Ammon's horn (tissue), 1 donor: ENCODE results near the gene HTR5A.
"Not testable (repeated sequence)": the region's sequence is repeated elsewhere in the genome, so short reads cannot be mapped to it uniquely, and the experiment has no call there.

ENCODE experiments used
- DNase-seq: peaks from one replicate; pipeline ENCODE4 v3.0.0-alpha.2; 2016; ENCODE audit warnings: low spot score

The HTR5A gene

DNA sequence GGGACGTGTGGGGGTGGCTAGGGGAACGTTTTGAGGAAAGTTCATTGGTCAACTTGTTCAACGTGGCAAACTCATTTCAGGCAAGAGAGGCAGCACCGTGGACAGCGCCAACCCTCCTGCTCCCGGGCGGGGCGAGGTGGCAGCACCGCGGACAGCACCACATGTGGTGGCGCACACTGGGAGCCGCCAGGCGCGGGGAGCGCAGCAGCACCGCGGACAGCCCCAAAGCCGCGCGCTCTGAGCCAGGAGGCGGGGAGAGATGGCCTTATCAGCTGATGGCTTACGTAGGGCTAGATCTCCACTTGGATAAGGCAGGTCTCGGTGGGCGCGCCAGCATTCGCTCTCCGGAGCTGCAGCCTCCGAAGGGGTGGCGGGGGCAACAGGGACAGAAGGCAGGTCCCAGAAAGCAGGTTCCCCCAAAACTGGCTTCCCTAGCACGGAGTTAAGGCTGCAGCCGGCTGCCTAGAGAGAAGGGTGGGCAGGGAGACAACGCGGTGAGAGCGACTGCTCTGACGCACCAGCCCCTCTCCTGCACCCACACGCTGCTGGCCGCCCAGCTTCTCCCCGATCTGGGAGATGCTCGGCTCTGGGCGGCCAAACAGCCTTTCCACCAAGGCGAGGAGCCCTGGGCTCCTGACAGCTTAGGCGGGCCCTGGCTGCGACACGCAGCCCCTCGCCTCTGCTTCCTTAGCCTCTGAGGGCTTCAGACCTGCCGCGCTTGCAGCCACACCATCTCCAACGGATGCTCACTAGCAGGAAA, at the start of gene HTR5A:
HTR5A (plus strand) TSS at position 333 of the 760 bp plus-strand sequence. CDS start 576 bp downstream, outside the sequence.
- peak; percentile 78 for DNase-seq

DNA sequence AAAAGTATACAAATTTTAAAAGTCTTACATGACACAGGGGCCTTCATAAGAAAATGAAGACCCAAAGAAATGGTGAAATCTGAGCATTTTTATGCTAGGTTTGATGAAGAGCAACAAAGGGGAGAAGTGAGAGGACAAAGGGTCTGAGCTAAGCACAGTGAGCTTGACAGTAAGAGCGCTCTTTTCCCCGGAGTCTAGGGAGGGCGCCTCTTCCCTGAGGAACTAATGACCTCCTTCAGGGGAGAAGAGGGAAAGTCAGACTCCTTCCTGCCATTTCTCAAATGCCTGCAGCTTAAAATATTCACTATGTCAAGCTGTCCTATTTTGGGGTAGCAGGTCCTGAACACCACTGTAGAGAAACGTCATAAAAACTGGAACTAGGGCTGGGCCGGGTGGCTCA, 49.1 kb upstream of the HTR5A start:
- no peak for DNase-seq

DNA sequence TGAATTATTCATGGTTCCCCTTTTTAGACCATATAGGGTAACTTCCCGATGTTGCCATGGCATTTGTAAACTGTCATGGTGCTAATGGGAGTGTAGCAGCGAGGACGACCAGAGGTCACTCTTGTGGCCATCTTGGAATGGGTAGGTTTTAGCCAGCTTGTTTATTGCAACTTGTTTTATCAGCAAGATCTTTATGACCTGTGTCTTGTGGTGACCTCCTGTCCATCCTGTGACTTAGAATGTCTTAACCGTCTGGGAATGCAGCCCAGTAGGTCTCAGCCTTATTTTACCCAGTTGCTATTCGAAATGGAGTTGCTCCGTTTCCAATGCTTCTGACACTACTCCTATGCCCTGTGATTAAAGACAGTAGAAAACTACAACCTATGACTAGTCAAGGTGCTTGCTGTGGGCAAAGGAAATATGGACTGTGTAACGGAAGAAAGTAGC, 48.4 kb upstream of the HTR5A start:
- no peak for DNase-seq

DNA sequence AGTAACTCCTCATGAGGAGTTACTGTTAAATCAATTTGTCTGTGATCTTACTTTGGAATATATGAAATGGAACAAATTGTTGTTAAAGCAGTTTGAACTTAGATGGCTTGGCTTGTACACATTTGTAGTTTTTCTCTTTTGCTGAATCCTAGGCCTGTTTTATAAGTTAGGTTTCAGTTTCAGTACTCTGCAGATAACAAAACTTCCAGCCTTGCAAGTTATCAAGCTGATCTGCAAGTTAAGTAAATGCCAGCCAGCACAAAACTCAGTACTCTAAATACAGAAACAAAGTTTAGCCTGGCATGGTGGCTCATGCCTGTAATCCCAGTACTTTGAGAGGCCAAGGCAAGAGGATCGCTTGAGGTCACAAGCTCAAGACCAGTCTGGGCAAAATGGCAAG, 42.2 kb upstream of the HTR5A start:
- DNase-seq = no peak

DNA sequence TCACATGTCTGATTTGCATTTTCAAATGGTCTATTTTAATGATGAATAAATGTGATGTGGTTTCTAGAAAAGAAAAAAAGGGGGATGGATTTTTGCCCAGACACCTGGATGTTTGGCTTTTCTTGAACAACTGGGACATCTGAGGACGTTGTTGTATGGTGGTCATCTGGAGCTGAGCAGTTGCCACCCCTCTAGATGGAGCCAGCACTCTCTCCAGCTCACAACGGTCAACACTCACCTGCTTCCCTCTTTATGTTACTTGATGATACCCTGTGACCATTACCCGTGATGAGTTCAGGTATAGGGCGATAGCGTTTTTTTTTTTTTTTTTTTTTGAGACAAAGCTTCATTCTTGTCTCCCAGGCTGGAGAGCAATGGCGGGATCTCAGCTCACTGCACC, 37.1 kb upstream of the HTR5A start:
- no peak for DNase-seq

DNA sequence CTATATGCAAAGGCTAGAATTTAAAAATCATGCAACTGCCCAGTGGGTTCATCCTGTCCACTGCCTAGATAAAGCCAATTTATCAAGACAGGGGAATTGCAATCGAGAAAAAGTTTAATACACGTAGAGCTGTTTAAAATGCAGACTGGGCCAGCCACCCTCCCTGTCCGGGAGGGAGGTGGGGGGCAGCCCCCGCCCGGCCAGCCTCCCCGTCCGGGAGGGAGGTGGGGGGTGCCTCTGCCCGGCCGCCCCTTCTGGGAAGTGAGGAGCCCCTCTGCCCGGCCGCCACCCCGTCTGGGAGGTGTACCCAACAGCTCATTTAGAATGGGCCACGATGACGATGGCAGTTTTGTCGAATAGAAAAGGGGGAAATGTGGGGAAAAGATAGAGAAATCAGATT, 35.6 kb upstream of the HTR5A start:
- not testable (repeated sequence) for DNase-seq

DNA sequence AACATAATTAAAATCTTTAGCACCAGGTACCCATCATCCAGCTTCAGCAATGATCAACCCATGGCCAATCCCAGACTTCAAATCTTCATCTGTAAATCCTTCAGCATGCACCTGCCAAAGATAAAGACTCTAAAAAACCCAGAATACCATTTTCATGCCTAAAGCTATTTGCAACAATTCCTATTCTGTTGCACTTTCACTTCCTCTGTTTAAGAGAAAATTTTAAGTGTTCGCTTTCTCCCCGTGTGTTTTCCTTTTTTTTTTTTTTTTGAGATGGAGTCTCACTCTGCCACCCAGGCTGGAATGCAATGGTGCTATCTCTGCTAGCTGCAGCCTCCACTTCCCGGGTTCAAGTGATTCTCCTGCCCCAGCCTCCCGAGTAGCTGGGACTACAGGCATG, 31.8 kb upstream of the HTR5A start:
- no peak for DNase-seq

DNA sequence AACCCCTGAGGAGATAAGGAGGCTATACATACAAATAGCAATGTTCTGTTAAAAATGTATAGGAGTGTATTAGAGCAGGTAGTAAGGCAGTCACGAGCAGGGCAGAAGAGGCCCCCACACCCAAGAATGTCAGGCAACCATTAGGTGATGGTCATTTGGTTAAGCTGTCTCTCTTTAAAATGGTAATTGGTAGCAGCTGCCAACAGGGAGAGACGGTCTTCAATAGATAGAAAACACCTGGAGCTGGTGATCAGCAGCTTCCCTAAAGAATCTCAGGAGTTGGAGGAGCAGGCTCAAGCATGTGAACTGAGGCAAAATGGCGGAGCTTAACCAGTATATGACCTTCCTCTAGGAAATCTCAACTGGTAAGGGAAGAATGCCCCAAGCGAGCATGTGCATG, 26.4 kb upstream of the HTR5A start:
- DNase-seq = no peak

DNA sequence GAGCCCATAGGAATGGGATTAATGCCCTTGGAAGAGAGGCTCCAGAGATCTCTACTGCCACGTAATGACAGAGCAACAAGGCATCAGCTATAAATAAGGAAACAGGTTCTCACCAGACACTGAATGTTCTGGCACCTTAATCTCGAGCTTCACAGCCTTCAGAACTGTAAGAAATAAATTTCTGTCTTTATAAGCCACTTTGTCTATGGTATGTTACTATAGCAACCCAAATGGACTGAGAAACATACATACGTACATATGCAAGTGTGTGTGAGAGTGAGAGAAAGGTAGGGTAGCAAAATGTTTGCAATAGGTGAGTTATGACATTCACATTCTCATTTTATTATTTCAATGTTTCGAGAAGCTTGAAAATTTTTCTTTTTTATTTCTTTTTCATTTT, 22.1 kb upstream of the HTR5A start:
- DNase-seq = no peak

DNA sequence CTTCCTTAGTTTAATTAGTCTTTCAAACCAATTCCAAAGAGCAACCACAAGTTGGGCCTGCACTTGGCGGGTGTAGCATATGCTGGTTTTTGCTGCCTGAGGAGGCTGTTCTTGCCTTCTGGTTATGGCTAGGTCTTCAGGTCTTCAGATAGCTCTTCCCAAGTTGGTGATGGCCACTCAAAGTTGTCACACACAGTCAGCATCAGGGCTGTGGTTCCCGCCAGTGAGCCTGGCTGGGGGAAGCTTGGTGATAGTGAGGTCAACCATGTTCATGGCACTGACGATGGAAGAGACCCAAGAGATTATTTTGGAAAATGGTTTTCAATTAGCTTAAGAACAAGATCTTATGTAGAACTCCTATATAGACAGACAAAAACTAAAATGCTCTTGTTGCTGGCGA, 18.8 kb upstream of the HTR5A start:
- no peak for DNase-seq

DNA sequence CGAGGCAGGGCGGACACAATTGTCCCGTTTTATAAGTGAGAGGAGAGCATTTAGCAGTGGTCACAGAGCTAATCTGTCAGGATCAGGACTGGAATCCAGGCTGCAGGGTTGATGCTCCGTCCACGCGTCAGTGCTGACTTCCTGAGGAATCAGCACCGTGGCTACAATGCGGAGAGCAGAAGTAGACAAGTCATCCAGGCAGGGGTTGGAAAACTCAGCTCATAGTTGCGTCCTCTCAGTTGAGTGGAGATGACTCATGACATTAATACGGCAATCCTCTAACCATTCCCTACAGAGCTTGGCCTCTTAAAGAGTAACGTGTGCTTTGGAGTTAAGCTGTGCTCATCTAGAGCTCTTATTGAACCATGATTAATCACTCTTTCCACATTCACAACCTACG, 17.1 kb upstream of the HTR5A start:
- no peak for DNase-seq

DNA sequence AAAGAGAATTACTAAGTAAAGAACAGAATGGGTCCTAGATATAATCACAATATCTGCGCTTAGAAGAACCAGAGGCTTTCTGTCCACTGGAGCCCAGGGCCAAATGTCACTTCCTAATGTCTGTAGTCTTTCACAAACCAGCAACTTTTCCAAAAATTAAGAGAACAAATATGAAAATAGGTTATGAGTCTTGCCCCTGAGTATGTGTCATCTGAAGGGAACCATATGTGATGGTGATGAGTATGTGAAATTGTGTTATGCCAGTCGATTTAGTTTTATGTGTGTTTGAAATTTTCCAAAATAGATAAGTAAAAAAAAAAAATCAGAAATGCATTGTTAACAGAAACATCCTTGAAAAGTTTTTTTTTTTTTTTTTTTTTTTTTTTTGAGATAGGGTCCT, 15.4 kb upstream of the HTR5A start:
- no peak for DNase-seq

DNA sequence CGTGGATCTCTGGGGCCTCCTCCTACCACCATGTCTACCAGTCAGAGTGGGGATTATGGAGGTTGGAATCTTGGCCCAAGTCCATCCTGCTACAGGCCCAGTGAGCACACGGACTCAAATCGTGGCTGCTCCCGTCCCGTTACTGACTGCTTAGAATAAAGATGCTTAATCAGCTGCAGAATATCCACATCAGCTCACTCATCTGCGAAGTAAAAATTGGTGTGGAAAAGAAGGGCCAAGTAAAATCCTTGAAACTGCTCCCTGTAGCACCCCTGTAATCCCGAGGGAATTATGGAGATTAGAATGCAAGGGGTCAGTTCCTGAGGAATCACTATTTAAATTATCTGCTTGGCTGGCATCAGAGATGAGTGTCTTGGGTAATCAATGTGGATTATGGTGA, 13.0 kb upstream of the HTR5A start:
- no peak for DNase-seq

DNA sequence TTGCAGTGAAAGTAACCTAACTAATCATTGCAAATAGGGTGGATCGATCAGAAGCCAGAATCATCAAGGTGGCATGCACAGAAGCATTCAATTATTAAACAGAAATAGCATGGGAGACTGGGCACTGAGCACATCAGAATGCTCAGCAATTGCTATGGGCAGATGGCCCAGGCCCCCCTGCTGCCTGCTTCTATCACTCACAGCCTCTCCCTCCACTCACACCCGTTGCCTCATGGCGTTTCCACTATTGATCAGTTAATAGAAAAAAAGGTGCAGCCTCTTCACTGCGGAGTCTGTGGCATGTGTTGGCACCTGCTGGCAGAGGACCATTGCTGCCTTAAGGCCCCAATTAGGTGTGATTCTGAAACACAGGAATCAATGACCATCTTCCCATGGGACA, 11.2 kb upstream of the HTR5A start:
- DNase-seq = no peak

DNA sequence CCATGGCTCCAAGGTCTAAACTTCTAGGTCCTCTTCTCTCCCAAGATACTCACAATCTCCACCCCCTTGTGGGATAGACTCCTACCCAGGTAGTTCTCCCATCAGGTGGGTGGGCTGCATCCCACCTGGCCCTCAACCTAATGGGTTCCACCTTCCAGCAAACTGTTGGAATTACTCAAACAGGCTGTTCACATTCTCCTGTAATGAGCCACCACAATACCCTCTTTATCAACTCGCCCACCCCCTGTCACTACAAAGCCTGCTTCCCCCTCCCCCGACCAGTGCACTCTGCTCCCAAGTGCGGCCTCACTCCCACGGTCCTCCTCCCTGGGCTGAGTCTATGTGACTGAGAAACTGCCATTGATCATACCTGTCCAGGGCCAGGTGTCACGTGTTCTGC, 10.4 kb upstream of the HTR5A start:
- no peak for DNase-seq

DNA sequence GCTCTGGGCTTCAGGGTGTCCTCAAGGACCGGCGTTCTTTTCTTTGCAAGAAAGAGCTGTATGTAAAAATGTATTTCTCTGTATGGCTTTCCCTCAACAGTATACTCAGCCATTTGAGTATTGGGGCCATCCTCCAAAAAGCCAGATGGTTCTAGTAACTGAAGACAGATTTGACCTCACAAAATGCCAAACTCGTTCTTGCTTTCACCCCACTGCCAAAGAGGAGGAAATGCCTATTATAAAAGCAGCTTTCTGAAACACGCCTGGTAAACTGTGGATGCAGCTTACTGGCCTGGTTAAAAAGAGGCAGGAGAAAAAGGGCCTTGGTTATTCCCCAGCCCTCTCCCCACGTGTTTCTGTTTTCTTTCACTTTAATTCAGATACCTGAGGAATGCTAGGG, 7.7 kb upstream of the HTR5A start:
- no peak for DNase-seq

DNA sequence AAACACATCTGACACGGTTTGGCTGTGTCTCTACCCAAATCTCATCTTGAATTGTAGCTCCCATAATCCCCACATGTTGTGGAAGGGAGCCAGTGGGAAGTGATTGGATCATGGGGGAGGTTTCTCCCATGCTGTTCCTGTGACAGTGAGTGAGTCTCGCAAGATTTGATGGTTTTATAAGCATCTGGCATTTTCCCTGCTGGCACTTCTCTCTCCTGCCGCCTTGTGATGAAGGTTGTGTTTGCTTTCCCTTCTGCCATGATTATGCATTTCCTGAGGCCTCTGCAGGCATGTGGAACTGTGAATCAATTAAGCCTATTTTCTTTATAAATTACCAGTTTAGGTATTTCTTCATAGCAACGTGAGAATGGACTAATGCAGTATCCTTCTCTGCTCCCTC, 5.9 kb upstream of the HTR5A start:
- no peak for DNase-seq

DNA sequence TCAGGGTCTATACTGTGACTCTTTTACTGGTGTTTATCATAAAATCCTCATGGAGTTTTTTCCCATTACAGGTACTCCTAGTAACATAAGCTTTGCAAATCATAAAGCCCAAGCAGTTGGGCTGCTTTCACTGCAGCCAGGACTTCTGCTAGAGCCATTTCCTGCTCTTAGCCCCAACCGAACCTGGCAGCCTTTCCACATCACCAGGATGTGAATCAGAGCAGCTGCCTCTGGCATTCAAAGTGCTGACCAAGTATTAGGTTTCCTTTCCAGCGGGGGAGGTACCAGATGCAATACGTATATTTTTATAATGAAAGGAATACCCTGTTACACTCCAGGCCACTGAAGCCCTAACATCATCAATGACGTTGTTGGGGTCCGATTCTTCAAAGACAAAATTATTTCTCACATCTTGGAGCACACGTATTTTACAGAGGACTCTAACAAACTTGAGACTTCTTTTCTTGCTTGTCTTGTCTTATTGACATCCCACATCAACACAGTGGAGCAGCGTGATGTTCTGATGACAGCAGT, 3.6 kb upstream of the HTR5A start:
- no peak for DNase-seq

DNA sequence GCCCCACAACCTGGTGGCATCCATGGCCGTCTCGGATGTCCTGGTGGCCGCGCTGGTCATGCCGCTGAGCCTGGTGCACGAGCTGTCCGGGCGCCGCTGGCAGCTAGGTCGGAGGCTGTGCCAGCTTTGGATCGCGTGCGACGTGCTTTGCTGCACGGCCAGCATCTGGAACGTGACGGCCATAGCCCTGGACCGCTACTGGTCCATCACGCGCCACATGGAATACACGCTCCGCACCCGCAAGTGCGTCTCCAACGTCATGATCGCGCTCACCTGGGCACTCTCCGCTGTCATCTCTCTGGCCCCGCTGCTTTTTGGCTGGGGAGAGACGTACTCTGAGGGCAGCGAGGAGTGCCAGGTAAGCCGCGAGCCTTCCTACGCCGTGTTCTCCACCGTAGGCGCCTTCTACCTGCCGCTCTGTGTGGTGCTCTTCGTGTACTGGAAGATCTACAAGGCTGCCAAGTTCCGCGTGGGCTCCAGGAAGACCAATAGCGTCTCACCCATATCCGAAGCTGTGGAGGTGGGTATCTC, 1.1 kb downstream of the HTR5A start:
- peak; percentile 15 for DNase-seq

DNA sequence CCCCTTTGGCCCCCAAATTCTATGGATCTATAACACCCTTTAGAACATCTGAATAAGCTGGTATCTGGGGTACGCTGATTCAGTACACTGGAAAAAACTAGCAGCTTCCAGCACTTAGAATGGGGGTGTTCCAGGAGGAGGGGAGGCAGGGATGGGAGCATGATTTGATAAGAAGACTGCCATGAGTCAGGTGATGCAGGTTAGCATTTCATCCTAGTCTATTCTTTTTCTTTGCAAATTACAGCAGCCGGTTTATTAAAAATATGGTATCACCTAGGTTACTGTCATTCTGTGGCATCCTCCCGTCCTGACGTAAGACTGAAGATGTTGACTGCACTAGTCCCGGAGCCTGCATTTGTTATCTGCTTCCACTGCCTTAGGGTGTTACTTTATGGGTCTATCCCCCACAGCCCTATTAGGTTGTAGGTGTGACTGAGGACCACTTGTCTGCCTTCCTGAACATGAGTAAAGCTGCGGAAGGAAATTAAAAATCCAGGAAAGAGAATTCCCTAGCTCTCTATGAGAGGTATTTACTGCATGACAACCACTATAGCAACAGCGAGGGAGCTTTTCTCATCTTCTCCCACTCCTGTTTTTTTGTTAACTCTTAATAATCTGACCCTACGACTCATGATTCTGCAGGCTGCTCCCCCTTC, 1.9 kb downstream of the HTR5A start:
- peak; percentile 12 for DNase-seq

DNA sequence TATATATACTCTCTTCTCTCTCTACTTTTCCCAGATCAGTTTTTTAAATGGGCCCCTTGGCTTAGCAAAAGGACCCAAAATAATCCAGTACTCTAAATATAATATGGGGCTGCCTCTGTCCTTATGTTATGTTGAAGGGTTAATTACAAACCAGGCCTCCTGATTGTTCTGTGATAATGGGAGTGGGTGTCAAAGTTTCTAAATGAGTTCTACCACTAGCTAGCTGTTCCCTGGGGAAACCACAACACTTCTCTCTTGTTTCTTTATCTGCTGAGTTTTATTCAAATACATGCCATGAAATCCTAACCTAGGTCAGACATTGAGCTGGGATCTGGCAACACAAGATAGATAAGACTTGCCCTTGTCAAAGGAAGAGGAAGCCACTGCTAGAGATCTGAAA, 3.8 kb downstream of the HTR5A start:
- DNase-seq = no peak

DNA sequence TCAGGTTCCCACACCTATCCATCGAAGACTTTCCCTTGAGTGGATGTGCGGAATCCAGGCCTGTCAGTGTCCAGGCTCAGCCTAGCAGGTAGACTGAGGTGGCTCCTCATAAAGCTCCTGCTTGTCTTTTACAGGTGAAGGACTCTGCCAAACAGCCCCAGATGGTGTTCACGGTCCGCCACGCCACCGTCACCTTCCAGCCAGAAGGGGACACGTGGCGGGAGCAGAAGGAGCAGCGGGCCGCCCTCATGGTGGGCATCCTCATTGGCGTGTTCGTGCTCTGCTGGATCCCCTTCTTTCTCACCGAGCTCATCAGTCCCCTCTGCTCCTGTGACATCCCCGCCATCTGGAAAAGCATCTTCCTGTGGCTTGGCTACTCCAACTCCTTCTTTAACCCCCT, 13.9 kb downstream of the HTR5A start:
- DNase-seq = no peak

DNA sequence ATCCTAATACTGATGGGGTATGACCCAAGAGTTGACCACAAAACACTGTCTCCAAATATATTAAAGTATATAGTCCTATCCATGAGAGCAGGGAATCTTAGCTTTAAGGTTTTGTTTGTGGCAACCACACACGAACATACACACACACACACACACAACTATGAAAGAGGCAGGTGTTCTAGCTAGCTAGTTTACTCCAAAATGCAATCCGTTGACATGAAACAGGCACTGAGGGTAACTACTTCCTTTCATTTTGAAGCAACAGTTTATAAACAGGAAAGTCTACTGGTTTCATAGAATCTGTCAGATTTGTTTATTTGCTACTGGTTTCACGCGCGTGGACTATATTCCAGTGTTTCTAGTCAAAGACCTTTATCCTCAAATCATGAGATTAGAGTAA, 14.8 kb downstream of the HTR5A start:
- DNase-seq = no peak
